RWPE2 (cell line): ENCODE data around the gene TGFBRAP1.

Experiments
- ATAC-seq: fragments of 200-7000 bp; cut with Tn5 transposase; 3 replicates; pipeline ENCODE4 v1.9.1; 2021; ENCODE audit warnings: low read depth
- DNase-seq: peaks from one replicate; pipeline ENCODE4 v3.0.0-alpha.2; 2020; ENCODE audit warnings: low spot score
- H3K27ac ChIP-seq: fragments of 450-650 bp; 2 replicates; pipeline ENCODE4 v1.5.1; 2017; ENCODE audit warnings: mild to moderate bottlenecking; ENCODE audit not compliant: poor library complexity, severe bottlenecking
- H3K27me3 ChIP-seq: fragments of 250-450 bp; sonication (Bioruptor Pico); 2 replicates; pipeline ENCODE4 v1.5.1; 2021; ENCODE audit warnings: mild to moderate bottlenecking, moderate library complexity; ENCODE audit not compliant: insufficient read depth, poor library complexity, severe bottlenecking
- H3K36me3 ChIP-seq: fragments of 250-450 bp; sonication (Bioruptor Pico); 2 replicates; pipeline ENCODE4 v1.5.1; 2020; ENCODE audit warnings: low read depth, mild to moderate bottlenecking, moderate library complexity
- H3K4me1 ChIP-seq: fragments of 250-450 bp; sonication (Bioruptor Pico); 2 replicates; pipeline ENCODE4 v1.5.1; 2021; ENCODE audit warnings: mild to moderate bottlenecking, moderate library complexity; ENCODE audit not compliant: insufficient read depth, poor library complexity, severe bottlenecking
- H3K4me3 ChIP-seq: fragments of 250-450 bp; sonication (Bioruptor Pico); 2 replicates; pipeline ENCODE4 v1.5.1; 2021; ENCODE audit warnings: mild to moderate bottlenecking, moderate library complexity; ENCODE audit not compliant: severe bottlenecking
- H3K9me3 ChIP-seq: fragments of 250-450 bp; sonication (Bioruptor Pico); 2 replicates; pipeline ENCODE4 v1.5.1; 2021; ENCODE audit warnings: mild to moderate bottlenecking, moderate library complexity; ENCODE audit not compliant: severe bottlenecking
- TF ChIP-seq, protein P1 (sequence below): fragments of 450-650 bp; IDR thresholded peaks from one replicate; pipeline ENCODE4 v1.5.1; 2017; ENCODE audit warnings: mild to moderate bottlenecking, moderate library complexity; ENCODE audit not compliant: poor library complexity, severe bottlenecking

TGFBRAP1 gene

GRCh38 chr2:105337122-105338019, 7.8 kb upstream of the TGFBRAP1 start, which contains the start of gene C2orf49:
Gene C2orf49, plus strand, starts transcription at chr2:105337540. Its CDS starts 48 bp downstream, at chr2:105337588.
- Histone ChIP-seq H3K4me3 (peak within 1 kb of the TSS; percentile 89), H3K9me3 (no peaks in the 10 kb centered on the region), H3K36me3 (peaks cover 39% of the 10 kb centered on the region), H3K4me1 (peaks cover 11% of the 10 kb centered on the region), H3K27me3 (no peaks in the 10 kb centered on the region), H3K27ac (peak within 1 kb of the TSS; percentile 75)
- TF ChIP-seq, protein P1, sequence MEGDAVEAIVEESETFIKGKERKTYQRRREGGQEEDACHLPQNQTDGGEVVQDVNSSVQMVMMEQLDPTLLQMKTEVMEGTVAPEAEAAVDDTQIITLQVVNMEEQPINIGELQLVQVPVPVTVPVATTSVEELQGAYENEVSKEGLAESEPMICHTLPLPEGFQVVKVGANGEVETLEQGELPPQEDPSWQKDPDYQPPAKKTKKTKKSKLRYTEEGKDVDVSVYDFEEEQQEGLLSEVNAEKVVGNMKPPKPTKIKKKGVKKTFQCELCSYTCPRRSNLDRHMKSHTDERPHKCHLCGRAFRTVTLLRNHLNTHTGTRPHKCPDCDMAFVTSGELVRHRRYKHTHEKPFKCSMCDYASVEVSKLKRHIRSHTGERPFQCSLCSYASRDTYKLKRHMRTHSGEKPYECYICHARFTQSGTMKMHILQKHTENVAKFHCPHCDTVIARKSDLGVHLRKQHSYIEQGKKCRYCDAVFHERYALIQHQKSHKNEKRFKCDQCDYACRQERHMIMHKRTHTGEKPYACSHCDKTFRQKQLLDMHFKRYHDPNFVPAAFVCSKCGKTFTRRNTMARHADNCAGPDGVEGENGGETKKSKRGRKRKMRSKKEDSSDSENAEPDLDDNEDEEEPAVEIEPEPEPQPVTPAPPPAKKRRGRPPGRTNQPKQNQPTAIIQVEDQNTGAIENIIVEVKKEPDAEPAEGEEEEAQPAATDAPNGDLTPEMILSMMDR: no peak
- DNase-seq: peak; percentile 83
- ATAC-seq: peak; percentile 83

DNA sequence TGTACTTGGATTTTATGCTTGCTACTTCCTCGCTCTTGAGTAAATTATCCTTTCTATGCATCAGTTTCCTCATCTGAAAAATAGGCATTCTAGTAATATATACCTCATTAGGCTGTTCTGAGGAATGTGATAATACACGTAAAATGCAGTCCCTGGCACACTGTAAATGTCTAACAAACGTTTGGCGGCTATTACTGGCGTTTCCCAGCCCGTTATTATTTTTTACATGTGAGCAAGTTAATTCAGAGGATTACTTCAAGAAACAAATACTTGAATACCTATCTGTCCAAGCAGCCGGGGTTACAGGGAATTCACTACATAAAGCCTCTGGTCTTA, 7.2 kb upstream of the TGFBRAP1 start:
- H3K27ac ChIP-seq: peak overlapping the region; percentile 75
- DNase-seq: no peak

GRCh38 chr2:105335469-105335868, 5.9 kb upstream of the TGFBRAP1 start:
- no peaks in the 10 kb centered on the region for H3K9me3 ChIP-seq
- no peak overlapping the region for H3K27ac ChIP-seq
- H3K4me1 ChIP-seq: peaks cover 12% of the 10 kb centered on the region
- no peak overlapping the region for H3K4me3 ChIP-seq
- H3K36me3 ChIP-seq: peaks cover 20% of the 10 kb centered on the region
- H3K27me3 ChIP-seq: no peaks in the 10 kb centered on the region
- TF ChIP-seq, protein P1: no peak
- ATAC-seq: no peak
- no peak for DNase-seq

More for the DNA sequence above, 7.2 kb upstream of the TGFBRAP1 start:
- H3K9me3 ChIP-seq: no peaks in the 10 kb centered on the region
- H3K27me3 ChIP-seq: no peaks in the 10 kb centered on the region
- no peak for ATAC-seq
- H3K4me1 ChIP-seq: peaks cover 11% of the 10 kb centered on the region
- peak overlapping the region; percentile 89 for H3K4me3 ChIP-seq
- TF ChIP-seq, protein P1: no peak
- H3K36me3 ChIP-seq: peaks cover 33% of the 10 kb centered on the region

DNA sequence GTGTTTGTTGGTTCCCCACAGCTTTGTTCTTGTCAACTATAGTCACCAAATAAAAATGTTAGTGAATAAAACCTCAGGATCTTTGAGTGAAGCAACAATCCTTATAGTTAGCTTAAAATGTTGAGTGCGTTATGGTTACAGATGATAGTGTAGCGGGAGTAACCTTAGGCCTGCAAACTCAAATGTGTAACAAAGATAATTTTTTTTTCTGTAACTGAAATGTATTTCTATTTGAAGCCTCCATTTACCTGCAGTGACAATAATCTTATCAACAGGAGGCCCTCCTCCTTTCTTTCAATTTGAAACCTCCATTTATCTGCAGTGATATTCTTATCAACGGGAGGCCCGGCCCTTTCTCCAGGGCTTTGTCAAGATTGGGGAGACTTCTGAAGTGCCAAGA, 4.7 kb upstream of the TGFBRAP1 start:
- H3K4me3 ChIP-seq: no peak overlapping the region
- ATAC-seq: no peak

More for the DNA sequence above, 4.7 kb upstream of the TGFBRAP1 start:
- Histone ChIP-seq H3K4me1 (peaks cover 13% of the 10 kb centered on the region), H3K9me3 (no peaks in the 10 kb centered on the region), H3K27me3 (no peaks in the 10 kb centered on the region), H3K27ac (no peak overlapping the region), H3K36me3 (peaks cover 7% of the 10 kb centered on the region)
- TF ChIP-seq, protein P1: no peak
- no peak for DNase-seq
